Esophagus squamous epithelium (tissue), 5 donors: Measurements from ENCODE around the gene MRPL18. TPM values are rescaled to one million over a fixed set of nuclear protein-coding genes. Genes with fewer than 3 reads are reported as not detected.

ENCODE experiments used
- DNase-seq: peaks from one replicate; lab custom pipeline; 2025; lab: John Stamatoyannopoulos, UW
- H3K27ac ChIP-seq, 4 donors: fragments of 200-600 bp; sonication (generic); one replicate each; pipeline ENCODE4 v1.5.1; 2016 to 2019; ENCODE audit warnings: mild to moderate bottlenecking in 1 of 4
- H3K27me3 ChIP-seq, 4 donors: fragments of 200-600 bp; sonication (generic); 1 replicate in 3 of 4; 2 replicates in 1 of 4; pipeline versions ENCODE4 v1.5.1 to v1.6.0; 2017 to 2021; ENCODE audit warnings: antibody characterized with exemption in 1 of 4
- H3K36me3 ChIP-seq, 3 donors: fragments of 200-600 bp; sonication (generic); one replicate each; pipeline ENCODE4 v1.5.1; 2016 to 2019
- H3K4me1 ChIP-seq, 3 donors: fragments of 200-600 bp; sonication (generic); one replicate each; pipeline ENCODE4 v1.5.1; 2017 to 2019
- H3K4me3 ChIP-seq, 4 donors: fragments of 200-600 bp; sonication (generic); 1 replicate in 3 of 4; 2 replicates in 1 of 4; pipeline ENCODE4 v1.5.1; 2016 to 2019; ENCODE audit warnings: mild to moderate bottlenecking in 2 of 4, moderate library complexity in 1 of 4
- H3K9me3 ChIP-seq, 3 donors: fragments of 200-600 bp; sonication (generic); one replicate each; pipeline ENCODE4 v1.5.1; 2016 to 2019
- POLR2A ChIP-seq, 4 donors: fragments of 450-650 bp; IDR thresholded peaks; one replicate each; pipeline ENCODE4 v1.6.1; 2017; ENCODE audit warnings: antibody characterized with exemption in 4 of 4, mild to moderate bottlenecking in 4 of 4, moderate library complexity in 3 of 4
- WGBS, 2 donors: methylation state at CpG; one replicate each; pipeline ENCODE4 v1.1.5; 2018; 5-methylcytosine and 5-hydroxymethylcytosine counted together
- intact Hi-C: fragments of 100-400 bp; cut with DNase I; formaldehyde crosslinking; loops from one replicate; pipeline ENCODE4 v1.15.0; 2022
- total RNA-seq, 4 donors: library from RNA; depleted of rRNA; stranded (reverse); fragments of >200 nt; gene quantifications; one replicate each; pipeline ENCODE4 v1.1.0, GENCODE V29; 2016
- TF ChIP-seq, protein P1 (sequence below), 6 experiments: fragments of 450-650 bp in 4 of 6; fragments of 200-600 bp in 2 of 6; sonication (generic) in 2 of 6; IDR thresholded peaks; one replicate each; pipeline ENCODE4 v1.5.1; 2016 to 2019; ENCODE audit warnings: antibody characterized with exemption in 6 of 6, mild to moderate bottlenecking in 4 of 6, moderate library complexity in 4 of 6
- donor health status: DM: yes; HTN: yes; CAD: no.

MRPL18 gene
- total RNA-seq, 4 donors from 2014 or later, result 46.9 to 94.2 (median 56.0) TPM

DNA sequence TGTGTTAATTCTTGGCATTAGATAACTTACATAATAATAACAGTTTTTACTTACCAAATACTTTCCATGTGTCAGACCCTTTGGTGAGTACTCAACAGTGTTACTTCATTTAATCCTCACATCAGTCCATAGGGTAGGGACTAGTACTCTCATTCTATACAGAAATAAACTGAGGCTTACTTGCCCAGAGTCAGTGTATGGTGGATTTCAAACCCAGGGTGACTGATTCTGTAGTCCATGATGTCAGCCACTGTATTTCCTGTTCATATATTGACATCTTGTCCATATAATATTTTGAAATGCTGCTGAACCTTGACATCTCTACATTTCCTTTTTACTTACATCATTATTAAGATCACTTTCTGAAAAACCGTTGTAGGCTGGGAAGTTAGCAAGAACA, 7.3 kb downstream of the MRPL18 start:
- Histone ChIP-seq H3K9me3 (no peaks in the 10 kb centered on the region), H3K27ac (no peak overlapping the region), H3K4me3 (no peak overlapping the region), H3K27me3 (no peaks in the 10 kb centered on the region), H3K4me1 (peaks cover 5 to 32% (median 6%) of the 10 kb centered on the region in 3 donors), H3K36me3 (peaks cover 0 to 77% (median 16%) of the 10 kb centered on the region in 3 donors)
- intact Hi-C loops, result no loop called here
- DNase-seq, result no peak
- 29 to 50% methylated on average over 1 of the region's 1 CpG for WGBS, 2 donors
- TF ChIP-seq, protein P1, sequence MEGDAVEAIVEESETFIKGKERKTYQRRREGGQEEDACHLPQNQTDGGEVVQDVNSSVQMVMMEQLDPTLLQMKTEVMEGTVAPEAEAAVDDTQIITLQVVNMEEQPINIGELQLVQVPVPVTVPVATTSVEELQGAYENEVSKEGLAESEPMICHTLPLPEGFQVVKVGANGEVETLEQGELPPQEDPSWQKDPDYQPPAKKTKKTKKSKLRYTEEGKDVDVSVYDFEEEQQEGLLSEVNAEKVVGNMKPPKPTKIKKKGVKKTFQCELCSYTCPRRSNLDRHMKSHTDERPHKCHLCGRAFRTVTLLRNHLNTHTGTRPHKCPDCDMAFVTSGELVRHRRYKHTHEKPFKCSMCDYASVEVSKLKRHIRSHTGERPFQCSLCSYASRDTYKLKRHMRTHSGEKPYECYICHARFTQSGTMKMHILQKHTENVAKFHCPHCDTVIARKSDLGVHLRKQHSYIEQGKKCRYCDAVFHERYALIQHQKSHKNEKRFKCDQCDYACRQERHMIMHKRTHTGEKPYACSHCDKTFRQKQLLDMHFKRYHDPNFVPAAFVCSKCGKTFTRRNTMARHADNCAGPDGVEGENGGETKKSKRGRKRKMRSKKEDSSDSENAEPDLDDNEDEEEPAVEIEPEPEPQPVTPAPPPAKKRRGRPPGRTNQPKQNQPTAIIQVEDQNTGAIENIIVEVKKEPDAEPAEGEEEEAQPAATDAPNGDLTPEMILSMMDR (IDR thresholded peaks at IDR 0.05), result no peak
- TF ChIP-seq POLR2A (IDR thresholded peaks at IDR 0.05), result no peak

DNA sequence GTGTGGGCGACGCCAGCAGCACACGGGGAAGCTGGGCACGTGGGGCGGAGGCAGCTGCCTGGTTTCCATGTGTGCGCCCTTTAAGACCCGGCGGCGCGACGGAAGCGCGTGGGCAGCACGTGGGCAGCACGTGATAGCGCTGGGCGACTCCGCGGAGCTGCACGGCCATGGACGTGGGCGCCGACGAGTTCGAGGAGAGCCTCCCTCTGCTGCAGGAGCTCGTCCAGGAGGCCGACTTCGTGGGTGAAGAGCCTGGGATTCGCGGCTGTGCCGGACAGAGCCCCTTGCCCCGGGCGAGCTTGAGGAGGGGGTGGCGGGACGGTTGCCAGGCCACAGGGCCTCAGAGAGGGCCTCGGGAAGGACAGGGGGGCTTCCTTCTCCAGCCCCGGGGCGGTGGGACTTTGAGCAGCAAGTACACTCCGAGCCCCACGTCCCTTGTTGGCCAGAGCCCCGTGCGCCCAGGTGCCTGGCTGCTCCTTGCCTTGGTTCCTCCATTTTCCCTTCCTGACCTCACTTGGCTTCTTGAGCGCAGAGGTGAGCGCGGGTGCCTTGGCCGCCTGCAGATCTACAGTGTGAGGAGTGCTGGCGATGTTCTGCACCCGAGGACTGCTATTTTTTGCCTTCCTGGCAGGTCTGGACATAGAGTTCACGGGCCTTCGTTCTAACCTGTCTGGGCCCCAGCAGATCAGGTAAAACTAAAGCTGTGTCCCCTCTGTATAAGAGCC, 10.0 kb downstream of the MRPL18 start, which contains the start of gene PNLDC1:
PNLDC1 (plus strand) TSS at position 136 of the 725 bp plus-strand sequence; CDS start at position 168, 32 bp downstream.
- Histone ChIP-seq H3K4me3 (no peak within 1 kb of the TSS), H3K4me1 (peaks cover 0 to 10% (median 0%) of the 10 kb centered on the region in 3 donors), H3K27me3 (no peaks in the 10 kb centered on the region), H3K27ac (no peak within 1 kb of the TSS), H3K36me3 (peaks cover 0 to 51% (median 16%) of the 10 kb centered on the region in 3 donors), H3K9me3 (no peaks in the 10 kb centered on the region)
- intact Hi-C loops, result no loop called here
- TF ChIP-seq, protein P1 (IDR thresholded peaks at IDR 0.05), result no peak
- no peak for TF ChIP-seq POLR2A (IDR thresholded peaks at IDR 0.05)
- WGBS, 2 donors, result 79 to 86% methylated on average over 28 to 42 of the region's 50 CpGs
- DNase-seq, result no peak

DNA sequence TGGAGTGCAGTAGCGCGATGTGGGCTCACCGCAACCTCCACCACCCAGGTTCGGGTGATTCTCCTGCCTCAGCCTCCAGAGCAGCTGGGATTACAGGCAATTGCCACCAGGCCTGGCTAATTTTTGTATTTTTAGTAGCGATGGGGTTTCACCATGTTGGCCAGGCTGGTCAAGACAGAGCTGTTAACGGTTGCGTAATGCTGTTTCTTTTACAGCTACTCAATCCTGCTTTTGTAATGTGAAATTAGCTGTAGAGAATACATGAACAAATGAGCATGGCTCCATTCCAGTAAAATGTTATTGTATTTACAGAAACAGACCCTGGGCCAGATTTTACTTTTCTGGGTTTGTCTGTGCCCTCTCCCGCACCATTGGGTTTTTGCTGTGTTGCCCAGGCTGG, 11.7 kb downstream of the MRPL18 start:
- WGBS, 2 donors, result 76 to 79% methylated on average over 8 of the region's 8 CpGs
- no peak for DNase-seq
- Histone ChIP-seq H3K9me3 (no peaks in the 10 kb centered on the region), H3K27ac (no peak overlapping the region), H3K27me3 (no peaks in the 10 kb centered on the region), H3K4me1 (peaks cover 0 to 5% (median 0%) of the 10 kb centered on the region in 3 donors), H3K4me3 (no peak overlapping the region), H3K36me3 (peaks cover 0 to 36% (median 16%) of the 10 kb centered on the region in 3 donors)
- no peak for TF ChIP-seq POLR2A (IDR thresholded peaks at IDR 0.05)
- TF ChIP-seq, protein P1 (IDR thresholded peaks at IDR 0.05), result no peak
- intact Hi-C loops, result no loop called here

DNA sequence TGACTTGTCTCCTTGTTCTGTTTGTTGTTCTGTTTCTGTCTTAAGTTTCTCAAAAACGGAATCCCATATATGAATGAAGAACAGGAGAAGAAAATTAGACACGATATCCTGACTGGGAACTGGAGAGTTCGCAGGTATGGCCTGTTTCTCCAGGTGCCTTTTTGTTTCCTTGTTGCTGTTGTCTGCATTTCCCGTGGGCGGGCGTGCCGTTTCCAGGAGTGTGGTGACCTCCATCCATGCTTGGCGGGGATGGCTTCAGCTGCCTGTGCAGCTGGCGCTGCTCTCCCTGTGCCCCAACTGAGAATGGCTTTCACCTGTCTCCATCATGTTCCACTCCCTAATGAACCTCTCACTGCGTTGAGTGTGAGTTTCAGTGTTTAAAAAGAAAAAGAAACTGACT, 14.2 kb downstream of the MRPL18 start:
- WGBS, 2 donors, result 78 to 87% methylated on average over 9 of the region's 10 CpGs
- DNase-seq, result no peak
- H3K27me3 ChIP-seq, result no peaks in the 10 kb centered on the region
- intact Hi-C loops, result no loop called here
- no peak overlapping the region for H3K4me3 ChIP-seq
- peaks cover 0 to 9% (median 0%) of the 10 kb centered on the region in 3 donors for H3K4me1 ChIP-seq
- no peaks in the 10 kb centered on the region for H3K9me3 ChIP-seq
- H3K36me3 ChIP-seq, result peaks cover 0 to 10% (median 6%) of the 10 kb centered on the region in 3 donors
- no peak overlapping the region for H3K27ac ChIP-seq
- no peak for TF ChIP-seq POLR2A (IDR thresholded peaks at IDR 0.05)

DNA sequence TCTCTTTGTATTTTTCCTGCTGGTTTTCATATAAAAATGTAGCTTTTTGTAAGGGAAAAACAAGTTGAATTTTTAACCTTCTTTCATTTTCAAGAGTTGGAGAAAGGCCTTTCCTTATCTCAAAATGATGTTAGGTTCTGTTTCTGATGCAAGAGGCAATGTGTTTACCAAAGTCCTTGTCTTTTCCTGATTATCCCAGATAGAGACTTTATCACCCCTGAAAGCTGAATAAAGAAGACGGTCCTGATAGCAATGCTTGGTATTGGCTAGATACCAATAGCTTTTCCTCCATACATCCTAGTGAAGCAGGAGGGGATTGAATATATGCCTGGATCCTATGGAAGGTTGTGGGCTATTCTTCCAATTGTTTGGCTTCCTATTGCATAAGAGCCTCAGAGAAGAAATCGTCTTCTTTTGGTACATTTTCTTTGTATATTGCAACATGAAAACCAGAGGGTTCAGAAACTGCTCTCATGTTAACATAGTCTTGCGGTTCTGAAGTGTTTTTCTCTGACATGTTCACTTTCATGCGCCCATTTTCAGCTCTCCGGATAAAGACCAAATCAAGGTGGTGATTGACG, 15.3 kb downstream of the MRPL18 start:
- Histone ChIP-seq H3K36me3 (no peaks in the 10 kb centered on the region), H3K27me3 (no peaks in the 10 kb centered on the region), H3K27ac (no peak overlapping the region), H3K9me3 (no peaks in the 10 kb centered on the region), H3K4me1 (peaks cover 0 to 9% (median 0%) of the 10 kb centered on the region in 3 donors), H3K4me3 (no peak overlapping the region)
- WGBS, 2 donors, result 87 to 95% methylated on average over 6 of the region's 6 CpGs
- no peak for TF ChIP-seq POLR2A (IDR thresholded peaks at IDR 0.05)
- TF ChIP-seq, protein P1 (IDR thresholded peaks at IDR 0.05), result no peak
- DNase-seq, result no peak
- intact Hi-C loops, result no loop called here
